HG02840 (cell line): Measurements from ENCODE around the gene GDPD3.

Source experiments
- ATAC-seq: cut with Tn5 transposase; IDR thresholded peaks from one replicate; pipeline ENCODE4 v1.9.1; 2021; ENCODE audit warnings: mild to moderate bottlenecking, moderate library complexity, moderate number of reproducible peaks; ENCODE audit not compliant: unreplicated experiment, low FRiP score

The GDPD3 gene, protein sequence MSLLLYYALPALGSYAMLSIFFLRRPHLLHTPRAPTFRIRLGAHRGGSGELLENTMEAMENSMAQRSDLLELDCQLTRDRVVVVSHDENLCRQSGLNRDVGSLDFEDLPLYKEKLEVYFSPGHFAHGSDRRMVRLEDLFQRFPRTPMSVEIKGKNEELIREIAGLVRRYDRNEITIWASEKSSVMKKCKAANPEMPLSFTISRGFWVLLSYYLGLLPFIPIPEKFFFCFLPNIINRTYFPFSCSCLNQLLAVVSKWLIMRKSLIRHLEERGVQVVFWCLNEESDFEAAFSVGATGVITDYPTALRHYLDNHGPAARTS

DNA sequence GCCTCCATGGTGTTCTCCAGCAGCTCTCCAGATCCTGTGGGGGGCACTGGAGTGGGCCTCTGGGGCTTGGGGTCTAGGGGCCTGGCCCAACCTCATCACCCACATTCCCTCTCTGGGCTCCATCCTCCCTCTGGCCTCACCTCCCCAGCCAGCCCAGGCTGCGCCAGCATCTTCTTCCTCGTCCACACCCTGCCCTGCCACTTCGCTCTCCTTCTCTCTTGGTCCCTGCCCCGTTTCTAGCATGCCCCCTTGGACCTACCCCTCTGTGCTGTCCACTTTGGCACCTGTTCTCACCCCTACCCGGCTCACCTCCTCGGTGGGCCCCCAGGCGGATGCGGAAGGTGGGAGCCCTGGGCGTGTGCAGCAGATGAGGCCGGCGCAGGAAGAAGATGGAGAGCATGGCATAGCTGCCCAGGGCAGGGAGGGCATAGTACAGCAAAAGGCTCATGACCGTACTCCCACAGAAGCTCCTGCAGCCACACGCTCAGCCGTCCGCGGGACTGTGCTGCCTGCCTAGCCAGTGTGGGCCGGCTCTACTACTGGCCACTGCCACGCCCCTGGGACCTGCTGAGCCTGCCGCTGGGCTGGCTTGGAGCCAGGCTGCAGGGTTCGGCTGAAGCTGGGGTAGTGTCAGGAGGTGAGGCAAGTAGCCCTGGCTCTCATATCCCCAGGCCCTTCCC, at the start of gene GDPD3:
Gene GDPD3, minus strand, starts transcription at position 507 of the 680 bp plus-strand sequence. Its CDS starts 59 bp downstream, at position 448.
- ATAC-seq, result no peak

DNA sequence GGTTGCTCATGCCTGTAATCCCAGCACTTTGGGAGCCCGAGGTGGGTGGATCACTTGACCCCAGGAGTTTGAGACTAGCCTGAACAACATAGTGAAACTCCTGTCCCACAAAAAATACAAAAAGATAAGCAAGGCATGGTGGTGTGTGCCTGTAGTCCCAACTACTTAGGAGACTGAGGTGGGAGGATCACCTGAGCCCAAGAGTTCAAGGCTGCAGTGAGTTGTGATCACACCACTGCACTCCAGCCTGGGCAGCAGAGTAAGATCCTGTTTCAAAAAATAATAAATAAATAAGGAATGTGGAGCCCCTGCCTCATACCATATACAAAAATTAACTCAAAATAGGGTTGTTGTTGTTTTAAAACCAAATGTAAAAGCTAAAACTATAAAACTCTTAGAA, 43.9 kb upstream of the GDPD3 start:
- no peak for ATAC-seq

DNA sequence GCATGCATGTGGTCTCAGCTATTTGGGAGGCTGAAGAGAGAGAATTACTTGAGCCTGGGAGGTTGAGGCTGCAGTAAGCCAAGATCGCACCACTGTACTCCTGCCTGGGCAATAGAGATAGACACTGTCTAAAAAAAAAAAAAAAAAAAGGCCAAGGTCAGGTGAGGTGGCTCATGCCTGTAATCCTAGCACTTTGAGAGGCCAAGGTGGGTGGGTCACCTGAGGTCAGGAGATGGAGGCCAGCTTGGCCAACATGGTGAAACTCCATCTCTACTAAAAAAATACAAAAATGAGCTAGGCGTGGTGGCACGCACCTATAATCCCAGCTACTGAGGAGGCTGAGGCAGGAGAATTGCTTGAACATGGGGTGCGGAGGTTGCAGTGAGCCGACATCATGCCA, 41.9 kb upstream of the GDPD3 start:
- no peak for ATAC-seq

DNA sequence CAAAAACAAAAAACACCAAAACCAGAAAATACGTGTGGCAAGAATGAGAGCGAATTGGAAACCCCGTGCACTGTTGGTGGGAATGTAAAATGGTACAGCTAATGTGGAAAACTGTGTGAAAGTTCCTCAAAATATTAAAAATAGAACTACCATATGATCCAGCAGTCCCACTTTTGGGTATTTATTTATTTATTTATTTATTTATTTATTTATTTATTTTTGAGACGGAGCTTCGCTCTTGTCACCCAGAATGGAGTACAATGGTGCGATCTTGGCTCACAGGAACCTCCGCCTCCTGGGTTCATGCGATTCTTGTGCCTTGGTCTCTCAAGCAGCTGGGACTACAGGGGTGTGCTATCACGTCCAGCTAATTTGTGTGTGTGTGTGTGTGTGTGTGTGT, 39.2 kb upstream of the GDPD3 start:
- ATAC-seq, result no peak

DNA sequence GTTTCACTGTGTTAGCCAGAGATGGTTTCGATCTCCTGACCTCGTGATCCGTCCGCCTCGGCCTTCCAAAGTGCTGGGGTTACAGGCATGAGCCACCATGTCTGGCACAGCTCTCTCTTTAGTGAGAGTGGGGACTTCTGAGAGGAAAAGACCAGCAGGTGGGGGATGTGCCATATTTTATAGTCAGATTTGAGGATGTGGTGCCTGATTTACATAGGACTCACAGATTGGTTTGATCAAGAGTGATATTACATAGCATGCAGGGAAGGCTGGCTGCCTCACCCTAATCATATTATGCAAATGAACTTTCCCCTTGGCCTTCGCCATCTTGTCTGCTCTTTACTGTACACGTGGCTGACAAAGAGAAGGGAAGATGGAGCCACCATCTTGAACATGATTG, 37.8 kb upstream of the GDPD3 start:
- no peak for ATAC-seq

DNA sequence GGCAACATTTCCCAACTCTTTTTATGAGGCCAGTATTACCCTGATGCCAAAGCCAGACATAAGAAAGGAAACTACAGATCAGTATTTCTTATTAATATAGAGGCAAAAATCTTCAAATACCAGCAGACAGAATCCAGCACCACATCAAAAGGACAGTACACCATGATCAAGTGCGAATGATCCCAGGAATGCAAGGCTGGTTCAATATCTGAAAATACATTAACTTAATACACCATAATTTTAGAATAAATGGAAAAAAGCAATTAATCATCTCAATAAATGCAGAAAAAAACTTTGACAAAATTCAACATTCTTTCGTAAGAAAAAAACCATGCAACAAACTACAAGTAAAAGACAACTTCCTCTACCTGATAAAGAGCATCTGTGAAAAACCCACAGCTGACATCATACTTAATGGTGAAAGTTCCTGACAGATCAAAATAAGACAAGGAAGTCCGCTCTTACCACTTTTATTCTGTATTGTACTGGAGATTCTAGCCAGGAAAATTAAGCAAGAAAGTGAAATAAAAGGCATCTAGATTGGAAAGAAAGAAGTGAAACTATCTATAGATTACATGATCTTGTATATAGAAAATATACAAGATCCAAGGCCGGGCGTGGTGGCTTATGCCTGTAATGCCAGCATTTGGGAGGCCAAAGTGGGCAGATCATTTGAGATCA, 36.1 kb upstream of the GDPD3 start:
- ATAC-seq, result no peak

DNA sequence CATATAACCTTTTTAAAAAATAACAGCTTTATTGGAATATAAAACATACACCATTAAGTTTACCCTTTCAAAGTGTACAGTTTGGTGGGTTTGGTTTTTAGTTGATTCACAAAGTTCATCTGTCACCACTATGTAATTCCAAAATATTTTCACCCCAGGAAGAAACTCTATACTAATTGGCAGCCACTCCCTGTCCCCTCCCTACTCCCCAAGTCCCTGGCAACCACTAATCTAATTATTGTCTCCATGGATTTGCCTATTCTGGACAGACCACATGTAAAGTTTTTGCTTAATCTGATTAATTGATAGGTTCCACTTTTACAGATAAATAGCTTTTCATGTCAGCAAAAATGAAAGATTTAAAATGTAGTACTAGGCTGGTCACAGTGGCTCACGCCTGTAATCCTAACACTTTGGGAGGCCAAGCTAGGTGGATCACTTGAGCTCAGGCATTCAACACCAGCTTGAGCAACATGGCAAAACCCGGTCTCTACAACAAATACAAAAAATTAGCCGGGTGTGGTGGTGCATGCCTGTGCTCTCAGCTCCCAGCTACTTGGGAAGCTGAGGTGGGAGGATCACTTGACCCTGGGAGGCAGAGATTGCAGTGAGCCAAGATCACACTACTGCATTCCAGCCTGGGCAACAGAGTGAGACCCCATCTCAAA, 34.6 kb upstream of the GDPD3 start:
- no peak for ATAC-seq

DNA sequence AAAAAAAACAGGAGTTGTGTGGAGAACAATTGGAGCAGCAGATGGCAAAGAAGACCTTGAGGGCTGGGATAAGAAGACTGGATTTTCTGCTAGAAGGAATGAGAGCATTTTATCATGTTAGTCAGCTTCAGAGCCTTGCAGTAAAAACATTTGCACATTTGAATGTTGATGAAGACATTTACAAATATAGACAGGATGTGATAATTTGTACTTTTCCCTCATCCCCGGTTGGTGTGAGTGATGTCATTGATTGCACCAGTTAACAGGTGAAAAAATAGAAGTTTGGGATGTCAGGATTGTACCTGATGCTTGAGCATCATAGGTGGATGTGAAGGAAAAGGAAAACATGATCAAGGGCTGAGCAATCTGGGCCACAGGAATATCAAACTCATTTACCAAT, 32.3 kb upstream of the GDPD3 start:
- ATAC-seq, result no peak

DNA sequence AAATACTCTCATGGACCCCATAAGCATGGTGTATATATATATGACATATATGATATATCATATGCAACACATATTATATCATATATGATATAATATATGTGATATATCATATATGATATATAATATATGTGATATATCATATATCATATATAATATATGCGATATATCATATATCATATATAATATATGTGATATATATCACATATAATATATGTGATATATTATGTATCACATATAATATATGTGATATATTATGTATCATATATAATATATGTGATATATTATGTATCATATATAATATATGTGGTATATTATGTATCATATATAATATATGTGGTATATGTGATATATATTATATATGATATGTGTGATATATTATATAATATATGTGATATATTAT, 31.6 kb upstream of the GDPD3 start:
- ATAC-seq, result no peak

DNA sequence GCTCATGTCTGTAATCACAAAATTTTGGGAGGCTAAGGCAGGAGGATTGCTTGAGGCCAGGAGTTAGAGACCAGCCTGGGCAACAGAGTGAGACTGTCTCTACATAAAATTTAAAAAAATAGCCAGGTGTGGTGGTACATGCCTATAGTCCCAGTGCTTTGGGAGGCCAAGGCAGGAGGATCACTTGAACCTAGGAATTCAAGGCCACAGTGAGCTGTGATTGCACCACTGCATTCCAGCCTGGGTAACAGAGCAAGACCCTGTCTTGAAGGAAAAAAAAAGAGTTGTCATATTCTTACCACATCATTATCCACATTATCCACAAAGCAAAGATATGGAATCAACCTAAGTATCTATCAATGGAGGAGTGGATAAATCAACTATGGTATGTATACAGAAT, 30.7 kb upstream of the GDPD3 start:
- ATAC-seq, result no peak

DNA sequence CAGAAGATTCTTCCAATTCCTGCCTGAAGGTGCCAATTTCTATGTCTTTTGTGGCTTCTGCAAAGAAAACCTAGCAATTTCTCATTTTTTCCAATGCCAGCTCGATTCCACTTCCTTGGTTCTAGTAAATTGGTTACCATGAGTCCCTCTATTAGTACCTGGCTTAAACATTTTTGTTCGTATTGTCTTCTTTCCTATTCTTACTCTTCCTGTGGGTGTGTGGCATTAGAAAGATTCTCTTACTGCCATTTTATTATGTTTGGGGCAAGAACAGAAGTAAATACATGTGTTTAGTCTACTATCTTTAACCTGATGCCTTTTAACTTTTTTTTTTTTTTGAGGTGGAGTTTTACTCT, 30.0 kb upstream of the GDPD3 start:
- ATAC-seq, result no peak

DNA sequence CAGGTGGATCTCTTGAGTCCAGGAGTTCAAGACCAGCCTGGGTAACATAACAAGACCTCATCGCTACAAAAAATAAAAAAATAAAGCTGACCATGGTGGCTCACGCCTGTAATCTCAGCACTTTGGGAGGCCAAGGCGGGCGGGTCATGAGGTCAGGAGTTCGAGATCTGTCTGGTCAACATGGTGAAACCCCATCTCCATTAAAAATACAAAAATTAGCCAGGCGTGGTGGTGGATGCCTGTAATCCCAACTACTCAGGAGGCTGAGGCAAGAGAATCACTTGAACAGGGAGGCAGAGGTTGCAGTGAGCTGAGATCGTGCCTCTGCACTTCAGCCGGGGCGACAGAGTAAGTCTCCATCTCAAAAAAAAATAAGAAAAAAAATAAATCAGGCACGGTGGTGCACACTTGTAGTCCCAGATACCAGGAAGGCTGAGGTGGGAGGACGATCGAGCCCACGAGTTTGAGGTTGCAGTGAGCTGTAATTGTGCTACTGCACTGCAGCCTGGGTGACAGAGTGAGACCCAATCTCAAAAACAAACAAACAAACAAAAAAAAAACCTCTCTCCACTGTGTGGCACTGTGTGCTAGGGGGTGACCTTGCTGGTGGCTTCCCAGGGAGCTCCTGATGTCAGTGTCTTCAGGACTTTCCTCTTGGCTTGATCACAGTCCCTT, 29.5 kb upstream of the GDPD3 start:
- no peak for ATAC-seq

DNA sequence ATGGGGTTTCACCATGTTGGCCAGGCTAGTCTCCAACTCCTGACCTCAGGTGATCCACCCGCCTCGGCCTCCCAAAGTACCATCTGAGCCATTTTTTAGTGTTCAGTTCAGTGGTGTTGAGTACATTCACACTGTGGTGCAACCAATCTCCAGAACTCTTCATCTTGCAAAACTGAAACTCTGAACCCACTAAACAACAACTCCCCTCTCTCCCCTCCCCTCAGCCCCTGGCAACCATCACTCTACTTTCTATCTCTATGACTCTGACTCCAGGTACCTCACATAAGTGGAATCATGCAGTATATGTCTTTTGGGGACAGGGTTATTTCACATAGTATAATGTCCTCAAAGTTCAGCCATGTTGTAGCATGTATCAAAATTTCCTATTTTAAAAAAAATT, 28.4 kb upstream of the GDPD3 start:
- ATAC-seq, result no peak

DNA sequence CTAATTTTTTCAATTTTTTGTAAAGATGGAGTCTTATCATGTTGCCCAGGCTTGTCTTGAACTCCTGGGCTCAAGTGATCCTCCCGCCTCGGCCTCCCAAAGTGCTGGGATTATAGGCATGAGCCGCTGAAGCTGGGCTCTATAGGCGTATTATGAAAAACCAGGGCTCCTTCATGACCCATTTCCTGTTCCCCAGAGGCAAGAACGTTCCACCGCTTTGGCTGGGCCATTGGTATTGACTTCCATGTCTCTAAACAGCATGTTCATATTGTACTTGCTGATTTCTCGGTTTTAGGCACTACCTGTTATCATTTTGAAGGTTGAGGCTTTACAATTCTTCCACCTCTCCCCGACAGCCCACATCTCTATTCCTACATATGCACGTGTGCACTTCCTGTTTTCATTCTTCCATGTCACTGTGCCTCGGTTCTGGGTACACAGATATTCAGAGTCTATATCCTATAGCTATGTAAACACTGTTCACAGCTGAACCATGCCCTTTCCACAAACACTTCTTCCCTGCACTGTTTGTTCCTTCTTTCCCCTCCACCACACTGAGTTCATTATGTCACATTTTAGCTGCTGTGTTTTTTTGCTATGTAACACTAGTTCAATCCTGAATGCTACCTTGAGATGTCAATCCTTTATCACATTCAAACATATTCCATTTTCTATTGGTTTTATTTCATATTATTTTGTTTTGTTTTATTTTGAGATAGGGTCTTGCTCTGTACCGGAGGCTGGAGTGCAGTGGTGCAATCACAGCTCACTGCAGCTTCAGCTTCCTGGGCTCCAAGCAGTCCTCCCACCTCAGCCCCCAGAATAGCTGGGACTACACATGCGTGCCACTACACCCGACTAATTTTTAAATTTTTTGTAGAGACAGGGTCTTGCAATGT, 26.5 kb upstream of the GDPD3 start:
- ATAC-seq, result no peak

DNA sequence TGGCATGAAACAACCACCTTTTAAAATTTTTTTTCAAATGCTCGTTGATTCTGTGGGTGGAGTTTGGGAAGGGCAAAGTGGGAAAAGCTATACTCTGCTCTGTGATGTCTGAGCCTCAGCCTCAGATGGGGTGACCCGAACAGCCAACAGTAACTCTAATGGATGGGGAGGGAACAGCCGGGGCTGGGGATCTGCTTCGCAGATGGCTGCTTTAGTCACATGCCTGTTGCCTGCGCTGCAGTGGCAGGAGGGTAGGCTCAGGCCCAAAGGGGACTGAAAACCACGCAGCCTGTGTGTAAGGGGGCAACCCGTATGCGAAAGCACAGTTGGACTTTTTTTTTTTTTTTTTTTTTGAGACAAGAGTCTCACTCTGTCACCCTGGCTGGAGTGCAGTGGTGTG, 24.6 kb upstream of the GDPD3 start:
- ATAC-seq, result no peak

DNA sequence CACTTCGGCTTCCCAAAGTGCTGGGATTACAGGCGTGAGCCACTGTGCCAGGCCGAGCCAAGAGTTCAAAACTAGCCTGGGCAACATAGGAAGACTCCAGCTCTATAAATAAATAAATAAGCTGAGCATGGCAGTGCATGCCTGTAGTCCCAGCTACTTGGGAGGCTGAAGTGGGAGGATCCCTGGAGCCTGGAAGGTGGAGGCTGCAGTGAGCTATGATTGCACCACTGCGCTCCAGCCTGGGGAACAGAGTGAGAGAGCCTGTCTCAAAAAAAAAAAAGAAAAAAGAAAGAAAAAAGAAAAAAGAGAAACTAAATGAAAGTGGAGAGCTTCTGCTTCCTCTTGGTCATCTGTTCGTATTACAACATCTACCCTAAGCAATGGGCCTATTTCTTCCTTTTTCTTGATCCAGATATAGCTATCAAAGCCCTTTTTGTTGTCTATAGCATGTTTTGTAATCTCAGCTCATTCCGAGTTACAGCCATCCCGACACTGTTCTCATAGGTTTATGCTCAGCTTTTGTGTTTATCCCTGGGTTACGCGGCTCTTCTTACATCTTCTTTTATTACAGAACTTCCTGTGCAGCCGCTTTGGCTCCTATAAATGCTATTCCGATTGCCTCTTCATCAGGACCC, 23.8 kb upstream of the GDPD3 start:
- ATAC-seq, result no peak

DNA sequence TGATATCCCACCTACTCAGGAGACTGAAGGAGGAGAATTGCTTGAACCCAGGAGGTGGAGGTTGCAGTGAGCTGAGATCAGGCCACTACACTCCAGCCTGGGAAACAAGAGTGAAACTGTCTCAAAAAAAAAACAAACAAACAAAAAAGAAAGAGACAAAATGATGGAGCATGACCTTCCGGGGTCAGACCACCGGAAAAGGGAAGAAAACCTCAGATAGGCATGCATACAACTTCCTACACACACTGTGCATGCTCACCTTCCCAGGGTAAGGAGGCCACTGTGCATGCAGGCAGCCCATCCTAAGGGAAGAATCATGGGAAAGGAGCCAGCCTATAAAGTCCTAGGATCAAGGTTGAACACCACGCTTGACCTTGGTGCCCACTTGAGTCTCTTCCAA, 19.3 kb upstream of the GDPD3 start:
- no peak for ATAC-seq

DNA sequence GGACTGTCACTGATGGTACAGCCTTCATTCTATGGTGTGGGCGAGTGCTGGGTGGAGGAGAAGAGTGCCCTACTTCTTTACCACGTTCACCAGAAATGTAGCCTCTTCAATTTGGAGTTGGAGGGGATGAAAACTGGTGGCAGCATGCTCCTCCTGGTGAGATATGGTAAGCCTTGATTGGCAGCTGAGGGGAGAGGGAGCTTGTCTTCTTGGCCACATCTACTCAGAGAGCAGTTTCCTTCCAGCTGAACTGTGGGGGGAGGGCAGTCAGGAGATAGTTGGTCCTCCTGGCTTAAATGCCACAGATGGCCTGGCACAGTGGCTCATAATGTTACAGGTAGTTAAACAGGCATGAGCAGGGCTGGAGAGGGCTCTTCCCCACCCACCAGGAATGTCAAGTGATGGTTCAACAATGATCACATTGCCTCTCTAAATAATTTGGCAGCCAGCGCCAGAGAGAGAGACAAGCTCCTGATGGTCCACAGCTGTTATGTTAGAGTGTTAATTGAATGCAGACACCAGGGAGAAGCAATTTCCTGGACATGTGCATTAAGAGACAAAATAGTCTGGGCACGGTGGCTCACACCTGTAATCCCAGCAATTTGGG, 18.6 kb upstream of the GDPD3 start:
- ATAC-seq, result no peak

DNA sequence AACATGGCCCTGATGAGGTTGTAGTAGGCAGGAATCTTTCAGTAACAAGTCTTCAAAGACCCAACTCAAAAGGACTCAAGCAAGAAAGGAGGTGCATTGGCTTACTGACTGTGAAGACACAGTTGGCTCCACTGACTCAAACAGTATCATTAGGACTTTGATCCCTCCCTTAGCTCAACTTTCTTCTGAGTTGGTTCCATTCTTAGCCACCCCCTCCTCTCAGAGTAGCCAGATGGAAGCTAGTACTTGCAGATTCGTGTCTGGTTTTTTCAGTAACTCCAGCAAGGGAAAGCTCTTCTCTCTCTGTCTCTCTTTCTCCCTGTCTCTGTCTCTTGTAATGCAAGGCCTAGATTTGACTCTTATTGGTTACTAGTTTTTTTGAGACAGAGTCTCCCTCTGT, 14.7 kb upstream of the GDPD3 start:
- ATAC-seq, result no peak
